Measurements from ENCODE around the gene GALNT14. TPM values are rescaled to one million over a fixed set of nuclear protein-coding genes. Genes with fewer than 3 reads are reported as not detected.

Gene GALNT14
- total RNA-seq, 1 donor from 2014 or later = 1.7 TPM

DNA sequence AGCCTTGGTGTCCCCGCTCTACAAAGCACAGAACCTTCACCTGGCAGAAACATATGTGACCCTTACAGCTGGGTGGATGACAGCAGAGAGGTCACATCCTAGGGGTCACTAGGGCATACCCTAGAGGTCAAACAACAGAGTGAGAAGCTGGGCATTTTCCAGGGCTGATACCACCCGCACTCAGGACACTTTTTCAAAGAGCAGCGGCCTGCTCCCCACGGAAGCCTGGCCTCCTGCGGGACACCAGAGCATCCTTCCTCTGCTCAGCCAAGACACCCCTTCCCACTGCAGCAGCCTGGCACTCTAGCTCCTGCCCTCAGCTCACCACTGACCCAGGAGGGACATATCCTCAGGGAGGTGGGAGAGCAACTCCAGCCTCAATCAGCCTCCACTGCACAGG, 86.0 kb downstream of the GALNT14 start:
- peaks cover 9% of the 10 kb centered on the region for H3K27me3 Mint-ChIP-seq (ENCODE audit: low read depth)
- no peaks in the 10 kb centered on the region for H3K4me1 Mint-ChIP-seq
- no peaks in the 10 kb centered on the region for H3K9me3 Mint-ChIP-seq
- no peak for TF ChIP-seq CTCF (IDR thresholded peaks at IDR 0.05; ENCODE audit: unreplicated experiment)
- no peak for DNase-seq (ENCODE audit: low spot score in 2 of 2, unreplicated experiment in 2 of 2)
- H3K27ac Mint-ChIP-seq = no peak overlapping the region
- no peak overlapping the region for H3K4me3 Mint-ChIP-seq
- H3K36me3 Mint-ChIP-seq = no peaks in the 10 kb centered on the region

GRCh38 chr2:31051258-31052140, 86.7 kb downstream of the GALNT14 start:
- no peaks in the 10 kb centered on the region for H3K9me3 Mint-ChIP-seq
- no peak for TF ChIP-seq CTCF (IDR thresholded peaks at IDR 0.05; ENCODE audit: unreplicated experiment)
- no peak overlapping the region for H3K27ac Mint-ChIP-seq
- H3K4me3 Mint-ChIP-seq = no peak overlapping the region
- H3K27me3 Mint-ChIP-seq (ENCODE audit: low read depth) = peaks cover 9% of the 10 kb centered on the region
- H3K36me3 Mint-ChIP-seq = no peaks in the 10 kb centered on the region
- no peaks in the 10 kb centered on the region for H3K4me1 Mint-ChIP-seq
- DNase-seq (ENCODE audit: low spot score in 2 of 2, unreplicated experiment in 2 of 2) = no peak

DNA sequence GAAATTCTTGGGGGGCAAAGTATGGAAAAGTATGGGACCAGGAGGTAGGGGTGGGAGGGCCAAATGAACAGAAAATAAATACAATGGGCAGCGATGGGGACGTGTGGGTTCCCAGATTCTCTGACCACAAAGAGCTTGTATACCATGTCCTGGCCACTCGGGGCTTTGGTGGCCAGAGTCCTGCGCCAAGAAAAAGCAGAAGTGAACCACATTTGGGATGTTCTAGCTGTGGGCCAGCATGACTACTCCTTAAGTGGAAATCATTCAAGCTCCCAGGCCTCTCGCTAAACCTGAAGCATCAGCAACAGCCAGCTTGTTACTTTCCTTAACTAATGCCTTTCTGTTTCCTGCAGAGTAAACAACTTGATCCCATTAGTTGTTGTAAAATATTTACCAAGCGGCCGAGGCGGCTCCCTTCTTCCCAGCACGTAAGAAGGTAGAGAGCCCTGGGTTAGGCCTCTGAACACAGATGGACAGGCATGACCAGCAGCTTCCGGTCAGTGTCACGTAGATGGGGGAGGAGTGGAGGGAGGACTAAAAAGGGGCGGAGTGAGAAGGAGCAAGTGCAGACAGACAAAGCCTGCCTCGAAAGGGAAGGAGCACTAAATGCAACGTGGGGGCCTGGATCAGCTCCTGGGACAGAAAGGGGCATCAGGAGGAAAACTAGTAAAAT, 88.2 kb downstream of the GALNT14 start:
- no peak for DNase-seq (ENCODE audit: low spot score in 2 of 2, unreplicated experiment in 2 of 2)
- Mint-ChIP-seq H3K27me3 (ENCODE audit: low read depth) (peaks cover 9% of the 10 kb centered on the region), H3K9me3 (no peaks in the 10 kb centered on the region), H3K36me3 (no peaks in the 10 kb centered on the region), H3K27ac (no peak overlapping the region), H3K4me1 (no peaks in the 10 kb centered on the region), H3K4me3 (no peak overlapping the region)
- TF ChIP-seq CTCF (IDR thresholded peaks at IDR 0.05; ENCODE audit: unreplicated experiment) = no peak

GRCh38 chr2:31049264-31049663, 89.0 kb downstream of the GALNT14 start:
- no peak for DNase-seq (ENCODE audit: low spot score in 2 of 2, unreplicated experiment in 2 of 2)
- TF ChIP-seq CTCF (IDR thresholded peaks at IDR 0.05; ENCODE audit: unreplicated experiment) = no peak
- Mint-ChIP-seq H3K4me1 (no peaks in the 10 kb centered on the region), H3K27me3 (ENCODE audit: low read depth) (peaks cover 9% of the 10 kb centered on the region), H3K4me3 (no peak overlapping the region), H3K9me3 (no peaks in the 10 kb centered on the region), H3K27ac (no peak overlapping the region), H3K36me3 (no peaks in the 10 kb centered on the region)

DNA sequence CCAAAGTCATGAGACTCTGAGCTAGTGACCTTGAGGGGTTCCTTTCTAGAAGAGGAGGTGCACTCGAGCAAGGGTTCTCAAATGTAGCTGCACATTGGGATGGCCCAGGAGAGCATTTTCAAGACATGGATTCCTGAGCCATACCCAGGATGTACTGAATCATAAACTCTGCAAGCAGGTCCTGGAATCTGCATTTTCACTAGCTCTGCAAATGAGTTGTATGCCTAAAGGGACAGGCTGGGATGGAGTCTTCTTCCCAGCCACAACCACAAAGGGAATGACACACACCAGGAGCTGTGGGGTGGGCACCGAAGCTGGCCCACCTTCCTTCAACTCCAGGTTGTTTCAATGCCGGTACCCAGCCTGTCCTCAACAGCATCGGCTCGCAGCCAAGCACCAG, 90.6 kb downstream of the GALNT14 start:
- no peak overlapping the region for H3K27ac Mint-ChIP-seq
- no peaks in the 10 kb centered on the region for H3K9me3 Mint-ChIP-seq
- DNase-seq (ENCODE audit: low spot score in 2 of 2, unreplicated experiment in 2 of 2) = no peak
- peaks cover 6% of the 10 kb centered on the region for H3K27me3 Mint-ChIP-seq (ENCODE audit: low read depth)
- H3K4me1 Mint-ChIP-seq = no peaks in the 10 kb centered on the region
- TF ChIP-seq CTCF (IDR thresholded peaks at IDR 0.05; ENCODE audit: unreplicated experiment) = no peak
- no peaks in the 10 kb centered on the region for H3K36me3 Mint-ChIP-seq
- H3K4me3 Mint-ChIP-seq = no peak overlapping the region

All from mesothelial cell of epicardium (in vitro differentiated cells).